SHP77 treated with DMSO at 0.1 percent for 48 hours (cell line): ENCODE results near the gene C20orf204.
"Not testable (repeated sequence)": the region's sequence is repeated elsewhere in the genome, so short reads cannot be mapped to it uniquely, and the experiment has no call there.

ENCODE experiments used
- DNase-seq: peaks from one replicate; lab custom pipeline; 2025; lab: John Stamatoyannopoulos, UW

Gene C20orf204, protein sequence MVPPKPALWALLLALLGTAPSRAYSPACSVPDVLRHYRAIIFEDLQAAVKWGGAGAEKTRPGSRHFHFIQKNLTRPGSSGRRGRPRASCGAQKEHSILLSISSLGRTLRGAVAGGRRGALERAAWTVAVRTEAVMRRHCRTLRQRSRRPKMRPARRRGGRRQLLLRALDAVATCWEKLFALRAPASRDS

GRCh38 chr20:64035933-64036345 lies at the start of gene C20orf204:
Gene C20orf204 (plus strand): TSS chr20:64036182. CDS start chr20:64036324, 142 bp downstream.
- no peak for DNase-seq

DNA sequence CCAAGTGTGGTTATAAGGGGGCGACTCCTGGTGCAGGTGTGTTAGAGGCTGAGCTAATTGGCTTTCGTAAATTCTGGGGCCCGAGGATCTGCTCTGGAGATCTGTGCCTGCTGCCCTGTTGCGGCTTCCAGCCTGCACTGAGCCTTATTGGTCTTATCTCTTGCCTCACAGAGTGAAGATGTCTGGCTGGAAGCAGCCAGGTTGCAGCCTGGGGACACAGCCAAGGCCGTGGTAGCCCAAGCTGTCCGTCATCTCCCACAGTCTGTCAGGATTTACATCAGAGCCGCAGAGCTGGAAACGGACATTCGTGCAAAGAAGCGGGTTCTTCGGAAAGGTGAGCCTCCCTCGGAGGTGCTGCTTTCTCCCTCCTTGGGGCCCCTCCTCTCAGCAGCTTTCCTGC lies 35.1 kb upstream of the C20orf204 start:
- DNase-seq, result no peak

DNA sequence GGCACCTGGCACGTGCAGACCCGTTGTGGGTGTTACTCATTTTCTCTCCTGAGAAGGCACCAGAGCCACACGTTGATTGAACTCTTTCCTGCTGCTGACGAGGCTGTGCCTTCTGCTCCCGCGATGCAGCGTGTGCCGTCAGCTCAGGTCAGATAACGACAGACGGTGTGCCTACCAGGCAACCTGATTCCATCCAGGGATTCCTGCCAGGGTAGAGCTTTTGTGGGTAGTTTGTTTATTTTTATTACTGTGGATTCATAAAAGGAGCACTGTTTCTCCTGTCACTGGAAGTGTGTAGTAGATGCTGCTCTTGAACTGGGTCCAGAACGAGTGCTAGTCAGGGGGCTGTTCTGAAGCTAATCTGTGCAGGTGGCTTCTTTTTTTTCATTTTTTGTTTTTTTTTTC lies 34.4 kb upstream of the C20orf204 start:
- DNase-seq, result no peak

- DNase-seq, result no peak
Measured at GRCh38 chr20:64003960-64004725, 31.8 kb upstream of the C20orf204 start.

- no peak for DNase-seq
Measured at GRCh38 chr20:64005394-64005793, 30.6 kb upstream of the C20orf204 start.

- DNase-seq, result no peak
Measured at GRCh38 chr20:64006490-64006889, 29.5 kb upstream of the C20orf204 start.

- DNase-seq, result no peak
Measured at GRCh38 chr20:64006902-64007301, 29.1 kb upstream of the C20orf204 start.

DNA sequence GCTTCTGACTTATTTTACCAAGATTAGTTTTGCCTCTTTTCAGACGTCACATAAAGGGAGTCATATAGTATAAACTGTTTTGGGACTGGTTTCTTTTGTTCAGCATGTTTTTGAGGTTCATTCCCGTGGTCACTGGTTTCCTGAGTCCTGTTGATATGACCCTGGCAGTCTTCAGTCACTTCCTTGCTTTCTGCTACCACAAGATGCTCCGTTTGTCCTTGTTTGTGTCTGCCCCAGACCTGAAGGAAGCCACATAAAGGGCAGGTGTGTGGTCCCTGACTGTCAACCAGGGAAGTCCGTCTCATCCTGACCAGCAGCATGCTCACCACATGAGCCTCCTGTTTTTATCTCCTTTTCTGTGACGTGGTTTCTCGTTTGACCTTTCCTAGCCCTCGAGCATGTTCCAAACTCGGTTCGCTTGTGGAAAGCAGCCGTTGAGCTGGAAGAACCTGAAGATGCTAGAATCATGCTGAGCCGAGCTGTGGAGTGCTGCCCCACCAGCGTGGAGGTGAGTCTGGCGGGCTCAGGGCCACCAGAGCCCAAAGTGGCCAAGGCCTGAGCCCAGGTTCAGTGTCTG lies 26.1 kb upstream of the C20orf204 start:
- DNase-seq, result no peak

DNA sequence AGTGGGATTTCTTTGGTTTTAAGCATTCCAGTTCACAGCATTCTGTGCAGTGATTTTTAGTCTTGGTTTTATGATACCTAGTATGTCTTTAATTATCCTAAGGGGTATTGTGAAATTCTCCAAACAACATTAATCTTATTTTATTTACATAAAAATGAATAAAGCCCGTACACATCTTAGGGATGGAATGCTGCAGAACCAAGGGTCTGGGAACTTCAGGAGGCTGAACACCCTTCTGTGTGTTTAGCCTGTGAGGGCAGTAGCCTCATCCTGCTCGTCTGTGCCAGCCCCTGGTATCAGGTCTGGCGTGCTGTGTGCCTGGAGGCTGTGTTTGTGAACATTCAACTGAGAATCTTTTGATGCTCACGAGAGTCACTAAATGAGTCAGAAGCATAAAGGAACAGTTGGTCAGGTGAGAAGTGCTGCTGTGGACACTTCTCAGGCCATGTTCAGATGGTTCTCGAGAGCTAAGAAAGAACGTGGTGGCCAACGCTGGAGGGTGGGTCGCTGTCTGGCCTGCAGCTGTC lies 25.2 kb upstream of the C20orf204 start:
- DNase-seq, result no peak

- no peak for DNase-seq
Measured at GRCh38 chr20:64011366-64011779, 24.6 kb upstream of the C20orf204 start.

DNA sequence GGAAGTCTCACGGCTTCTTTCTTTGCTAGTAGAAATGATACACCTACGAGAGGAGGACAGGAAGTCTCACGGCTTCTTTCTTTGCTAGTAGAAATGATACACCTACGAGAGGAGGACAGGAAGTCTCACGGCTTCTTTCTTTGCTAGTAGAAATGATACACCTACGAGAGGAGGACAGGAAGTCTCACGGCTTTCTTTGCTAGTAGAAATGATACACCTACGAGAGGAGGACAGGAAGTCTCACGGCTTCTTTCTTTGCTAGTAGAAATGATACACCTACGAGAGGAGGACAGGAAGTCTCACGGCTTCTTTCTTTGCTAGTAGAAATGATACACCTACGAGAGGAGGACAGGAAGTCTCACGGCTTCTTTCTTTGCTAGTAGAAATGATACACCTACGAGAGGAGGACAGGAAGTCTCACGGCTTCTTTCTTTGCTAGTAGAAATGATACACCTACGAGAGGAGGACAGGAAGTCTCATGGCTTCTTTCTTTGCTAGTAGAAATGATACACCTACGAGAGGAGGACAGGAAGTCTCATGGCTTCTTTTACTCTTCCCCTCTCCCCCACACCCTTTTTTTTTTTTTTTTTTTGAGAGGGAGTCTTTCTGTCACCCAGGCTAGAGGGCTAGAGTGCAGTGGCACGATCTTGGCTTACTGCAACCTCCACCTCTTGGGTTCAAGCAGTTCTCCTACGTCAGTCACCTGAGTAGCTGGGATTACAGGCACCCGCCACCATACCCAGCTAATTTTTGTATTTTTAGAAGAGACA lies 23.4 kb upstream of the C20orf204 start:
- DNase-seq, result not testable (repeated sequence)

GRCh38 chr20:64015635-64016034 lies 20.3 kb upstream of the C20orf204 start:
- DNase-seq, result no peak

DNA sequence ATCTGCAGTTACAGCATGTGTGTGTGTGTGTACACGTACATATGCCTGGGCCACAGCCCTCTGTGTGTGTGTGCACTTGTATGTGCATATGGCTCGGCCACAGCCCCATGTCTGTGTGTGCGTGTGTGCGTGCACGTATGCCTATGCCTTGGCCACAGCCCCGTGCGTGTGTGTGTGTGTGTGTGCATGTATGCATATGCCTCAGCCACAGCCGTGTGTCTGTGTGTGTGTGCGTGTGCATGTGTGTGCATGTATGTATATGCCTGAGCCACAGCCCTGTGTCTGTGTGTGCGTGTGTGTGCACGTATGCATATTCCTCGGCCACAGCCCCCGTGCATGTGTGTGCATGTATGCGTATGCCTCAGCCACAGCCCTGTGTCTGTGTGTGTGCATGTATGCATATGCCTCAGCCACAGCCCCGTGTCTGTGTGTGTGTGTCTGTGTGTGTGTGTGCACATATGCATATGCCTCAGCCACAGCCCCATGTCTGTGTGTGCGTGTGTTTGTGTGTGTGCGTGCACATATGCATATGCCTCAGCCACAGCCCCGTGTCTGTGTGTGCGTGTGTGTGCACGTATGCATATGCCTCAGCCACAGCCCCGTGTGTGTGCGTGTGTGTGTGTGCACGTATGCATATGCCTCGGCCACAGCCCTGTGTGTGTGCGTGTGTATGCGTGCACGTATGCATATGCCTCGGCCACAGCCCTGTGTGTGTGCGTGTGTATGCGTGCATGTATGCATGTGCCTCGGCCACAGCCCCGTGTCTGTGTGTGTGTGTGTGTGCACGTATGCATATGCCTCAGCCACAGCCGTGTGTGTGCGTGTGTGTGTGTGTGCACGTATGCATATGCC lies 14.6 kb upstream of the C20orf204 start:
- no peak for DNase-seq

DNA sequence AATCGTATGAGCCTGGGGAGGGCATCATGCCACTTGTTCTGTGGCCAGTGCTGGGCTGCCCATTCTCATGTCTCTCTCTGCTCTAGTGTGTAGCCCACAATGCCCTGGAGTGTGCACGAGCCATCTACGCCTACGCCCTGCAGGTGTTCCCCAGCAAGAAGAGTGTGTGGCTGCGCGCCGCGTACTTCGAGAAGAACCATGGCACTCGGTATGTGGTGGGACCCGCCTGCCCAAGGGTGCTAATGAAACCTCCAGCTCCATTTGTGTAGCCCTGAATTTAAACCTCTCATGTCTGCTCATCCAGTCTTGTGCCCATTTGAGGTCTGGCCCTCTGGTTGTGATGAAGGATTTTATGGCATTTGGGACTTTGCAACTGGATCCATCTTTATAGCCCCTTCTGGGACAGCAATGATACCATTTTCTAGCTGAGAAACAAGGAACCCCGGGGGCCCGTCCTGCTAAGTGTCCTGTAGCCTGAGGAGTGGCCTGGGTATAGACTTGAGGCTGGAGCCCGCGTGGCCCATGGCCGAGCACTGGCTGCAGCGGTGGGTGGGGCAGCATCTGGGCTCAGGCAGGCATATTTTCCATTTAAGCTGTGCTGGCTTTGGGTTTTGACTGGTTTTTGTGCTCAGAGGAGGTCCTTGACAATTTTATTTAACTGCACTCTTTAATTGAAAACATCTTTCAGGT lies 13.2 kb upstream of the C20orf204 start:
- DNase-seq, result no peak

GRCh38 chr20:64023361-64024140 lies 12.4 kb upstream of the C20orf204 start:
- DNase-seq, result no peak

DNA sequence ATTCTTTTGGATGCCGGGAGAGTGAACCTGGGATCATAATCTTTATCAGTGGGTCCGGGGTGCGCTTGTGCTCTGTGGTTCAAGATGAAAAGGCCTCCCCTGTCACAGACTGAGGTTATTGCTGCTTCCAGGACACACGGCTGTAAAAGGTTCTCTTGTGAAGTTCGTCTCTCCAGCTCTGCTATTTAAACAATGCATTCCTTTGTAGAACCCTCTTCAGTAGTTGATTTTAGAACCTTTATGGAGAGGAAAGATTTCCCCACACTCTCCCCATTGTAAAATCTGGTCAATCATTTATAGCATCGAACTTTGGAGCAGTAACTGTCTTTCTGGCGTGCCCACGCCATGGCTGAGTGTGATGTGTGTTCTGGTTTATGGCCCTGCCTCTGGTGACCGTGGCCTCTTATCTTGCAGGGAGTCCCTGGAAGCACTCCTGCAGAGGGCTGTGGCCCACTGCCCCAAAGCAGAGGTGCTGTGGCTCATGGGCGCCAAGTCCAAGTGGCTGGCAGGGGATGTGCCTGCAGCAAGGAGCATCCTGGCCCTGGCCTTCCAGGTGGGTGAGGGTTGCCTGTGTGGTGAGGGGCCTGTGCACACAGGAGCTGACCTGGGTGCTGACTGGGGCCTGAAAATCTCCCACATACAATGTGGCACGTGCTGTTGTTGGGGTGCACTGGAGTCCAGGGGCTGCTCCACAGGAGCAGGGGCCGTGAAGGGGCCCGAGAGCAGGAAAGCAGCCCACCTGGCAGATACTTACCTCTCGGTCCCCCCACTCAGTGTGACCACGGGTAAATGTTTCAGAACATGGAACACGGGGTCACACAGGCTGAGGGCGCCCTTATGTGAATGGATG lies 11.6 kb upstream of the C20orf204 start:
- DNase-seq, result no peak

GRCh38 chr20:64025101-64025825 lies 10.7 kb upstream of the C20orf204 start:
- DNase-seq, result no peak

- DNase-seq, result no peak
Measured at GRCh38 chr20:64025826-64026412, 10.1 kb upstream of the C20orf204 start.
